ENCODE results near the gene OR2L5. TPM values are rescaled to one million over a fixed set of nuclear protein-coding genes. Genes with fewer than 3 reads are reported as not detected.

OR2L5 gene
- total RNA-seq, 1 experiment from 2014 or later = not detected

DNA sequence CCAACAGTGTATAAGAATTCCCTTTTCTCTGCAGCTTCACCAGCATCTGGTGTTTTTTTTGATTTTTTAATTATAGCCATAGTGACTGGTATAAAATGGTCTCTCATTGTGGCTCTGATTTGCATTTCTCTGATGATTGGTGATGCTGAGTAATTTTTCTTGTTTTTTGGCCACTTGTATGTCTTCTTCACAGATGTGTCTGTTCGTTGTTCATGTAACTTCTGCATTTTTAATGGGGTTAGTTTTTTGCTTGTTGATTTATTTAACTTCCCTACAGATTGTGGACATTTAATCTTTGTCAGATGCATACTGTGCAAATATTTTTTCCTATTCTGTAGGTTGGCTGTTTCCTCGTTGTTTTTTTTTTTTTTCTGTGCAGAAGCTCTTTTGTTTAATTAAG lies 20.5 kb upstream of the OR2L5 start:
- Histone ChIP-seq H2AFZ (ENCODE audit: low read length) (no peak overlapping the region), H4K8ac (replicated peaks; ENCODE audit: insufficient read length, low read depth, low read length) (no peak overlapping the region), H3K23me2 (ENCODE audit: insufficient read length, low read depth, low read length, poor library complexity, severe bottlenecking) (no peaks in the 10 kb centered on the region), H4K20me1 (ENCODE audit: control insufficient read depth, insufficient read depth, insufficient read length) (no peaks in the 10 kb centered on the region), H3T11ph (ENCODE audit: low read length) (no peak overlapping the region), H3K9ac (ENCODE audit: extremely low read depth, insufficient read length, low read length) (no peak overlapping the region), H2BK15ac (ENCODE audit: low read depth, low read length) (no peak overlapping the region), H3K4me2 (ENCODE audit: insufficient read depth, insufficient read length, low read length) (no peak overlapping the region), H3K9me3 (ENCODE audit: control insufficient read depth, low read depth, low read length) (peaks cover 67% of the 10 kb centered on the region), H3K18ac (ENCODE audit: insufficient read length, low read depth, low read length) (no peak overlapping the region), H3K27me3 (ENCODE audit: insufficient read depth, low read length) (no peaks in the 10 kb centered on the region), H2AK5ac (ENCODE audit: insufficient read length, low read length) (no peak overlapping the region), H2BK12ac (ENCODE audit: insufficient read length, low read depth, low read length) (no peak overlapping the region), H3K79me1 (ENCODE audit: insufficient read depth, low read depth, low read length, poor library complexity, severe bottlenecking) (no peaks in the 10 kb centered on the region), H3K4ac (ENCODE audit: low read depth, low read length) (no peak overlapping the region), H4K5ac (ENCODE audit: insufficient read length, low read depth, low read length) (no peak overlapping the region), H3K27ac (ENCODE audit: insufficient read length, low read depth, low read length) (no peak overlapping the region), H4K91ac (ENCODE audit: insufficient read length, low read depth, low read length) (no peak overlapping the region), H3K56ac (ENCODE audit: insufficient read length, low read depth, low read length) (no peak overlapping the region), H2BK5ac (ENCODE audit: insufficient read length, low read length) (no peak overlapping the region), H3K14ac (ENCODE audit: insufficient read depth, low read length) (no peak overlapping the region), H3K79me2 (ENCODE audit: insufficient read depth, low read length) (no peaks in the 10 kb centered on the region), H2BK120ac (ENCODE audit: low read depth, low read length, poor library complexity, severe bottlenecking) (no peak overlapping the region), H3K4me1 (ENCODE audit: insufficient read depth, low read length) (no peaks in the 10 kb centered on the region), H2BK20ac (ENCODE audit: low read depth, low read length, poor library complexity, severe bottlenecking) (no peak overlapping the region), H3K23ac (ENCODE audit: insufficient read length, low read depth, low read length) (no peak overlapping the region)
- no peak overlapping the region for H3K27ac Mint-ChIP-seq
- H3K36me3 Mint-ChIP-seq (ENCODE audit: insufficient read depth in 1 of 3, low read depth in 3 of 3) = peaks cover 3 to 30% (median 5%) of the 10 kb centered on the region in 3 experiments; a peak in 4 of 7 replicates
- H3K4me3 Mint-ChIP-seq = no peak overlapping the region
- H3K27me3 Mint-ChIP-seq (ENCODE audit: low read depth) = no peaks in the 10 kb centered on the region; the same call in none of the 2 replicates
- H3K4me1 Mint-ChIP-seq = no peaks in the 10 kb centered on the region
- H3K9me3 Mint-ChIP-seq = peaks cover 76 to 78% of the 10 kb centered on the region in 2 experiments
- DNase-seq = no peak
- no CpG with 5 or more reads among the region's 2 CpGs for whole genome bisulfite sequencing (ENCODE audit: extremely low coverage, insufficient read length, low lambda C conversion rate)
- TF ChIP-seq, protein P1, sequence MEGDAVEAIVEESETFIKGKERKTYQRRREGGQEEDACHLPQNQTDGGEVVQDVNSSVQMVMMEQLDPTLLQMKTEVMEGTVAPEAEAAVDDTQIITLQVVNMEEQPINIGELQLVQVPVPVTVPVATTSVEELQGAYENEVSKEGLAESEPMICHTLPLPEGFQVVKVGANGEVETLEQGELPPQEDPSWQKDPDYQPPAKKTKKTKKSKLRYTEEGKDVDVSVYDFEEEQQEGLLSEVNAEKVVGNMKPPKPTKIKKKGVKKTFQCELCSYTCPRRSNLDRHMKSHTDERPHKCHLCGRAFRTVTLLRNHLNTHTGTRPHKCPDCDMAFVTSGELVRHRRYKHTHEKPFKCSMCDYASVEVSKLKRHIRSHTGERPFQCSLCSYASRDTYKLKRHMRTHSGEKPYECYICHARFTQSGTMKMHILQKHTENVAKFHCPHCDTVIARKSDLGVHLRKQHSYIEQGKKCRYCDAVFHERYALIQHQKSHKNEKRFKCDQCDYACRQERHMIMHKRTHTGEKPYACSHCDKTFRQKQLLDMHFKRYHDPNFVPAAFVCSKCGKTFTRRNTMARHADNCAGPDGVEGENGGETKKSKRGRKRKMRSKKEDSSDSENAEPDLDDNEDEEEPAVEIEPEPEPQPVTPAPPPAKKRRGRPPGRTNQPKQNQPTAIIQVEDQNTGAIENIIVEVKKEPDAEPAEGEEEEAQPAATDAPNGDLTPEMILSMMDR (conservative IDR thresholded peaks at IDR 0.05) = no peak

Measured in H9 (cell line).